K562 (cell line): ENCODE data around the gene TIMM17A. TPM values are rescaled to one million over a fixed set of nuclear protein-coding genes. Genes with fewer than 3 reads are reported as not detected.

Source experiments
- BRF1 ChIP-seq: IDR thresholded peaks from 3 replicates; pipeline ENCODE4 v1.6.1; 2011; ENCODE audit warnings: borderline replicate concordance, mild to moderate bottlenecking; ENCODE audit not compliant: insufficient read length; ENCODE audit errors: extremely low read depth
- CBFA2T2 ChIP-seq: fragments of 450-650 bp; conservative IDR thresholded peaks from 2 replicates; pipeline ENCODE4 v1.6.1; 2017; ENCODE audit warnings: mild to moderate bottlenecking
- CBX8 ChIP-seq: fragments of 200-600 bp; sonication (generic); IDR thresholded peaks from 2 replicates; pipeline ENCODE4 v1.6.1; 2012; ENCODE audit warnings: borderline replicate concordance, mixed run types, low read depth, mild to moderate bottlenecking, moderate library complexity, mixed read lengths, low read length, control low read depth, inconsistent platforms; ENCODE audit not compliant: poor library complexity, severe bottlenecking; ENCODE audit errors: extremely low read depth
- GABPA ChIP-seq: fragments of 200-800 bp; sonication (Bioruptor generic); conservative IDR thresholded peaks from 2 replicates; pipeline ENCODE4 v1.6.1; 2016; ENCODE audit warnings: low read depth, missing genetic modification characterization, missing compliant biosample characterization
- HNRNPLL ChIP-seq: fragments of 200-400 bp; formaldehyde crosslinking; IDR thresholded peaks from 2 replicates; pipeline ENCODE4 v1.6.1; 2017; ENCODE audit warnings: low read length, low read depth, mild to moderate bottlenecking; ENCODE audit not compliant: poor library complexity, severe bottlenecking
- KAT8 ChIP-seq: fragments of 450-650 bp; IDR thresholded peaks from 2 replicates; pipeline ENCODE4 v1.6.1; 2016; ENCODE audit warnings: low read depth, mild to moderate bottlenecking
- MAFF ChIP-seq: IDR thresholded peaks from 2 replicates; pipeline ENCODE4 v1.6.1; 2012; ENCODE audit warnings: low read length, improper control_type of control experiment
- MYC ChIP-seq, 2 experiments: fragments of 250-450 bp in 1 of 2; sonication (Bioruptor Pico) in 1 of 2; IDR thresholded peaks; 2 replicates each; pipeline versions ENCODE4 v1.5.1 to v1.6.1; 2012 to 2021; ENCODE audit warnings: low read depth in 2 of 2, borderline replicate concordance in 1 of 2, improper control_type of control experiment in 1 of 2, low read length in 1 of 2, mild to moderate bottlenecking in 1 of 2, moderate library complexity in 1 of 2
- NR3C1 ChIP-seq: sonication (generic); formaldehyde crosslinking; IDR thresholded peaks from 2 replicates; pipeline ENCODE4 v1.8.1; 2022; ENCODE audit warnings: missing genetic modification reagents
- PPARD ChIP-seq: fragments of 250-450 bp; sonication (Bioruptor Pico); IDR thresholded peaks from 2 replicates; pipeline ENCODE4 v1.8.0; 2022; ENCODE audit warnings: inconsistent platforms, mild to moderate bottlenecking, moderate library complexity
- REST ChIP-seq, 2 experiments: fragments of 450-650 bp; formaldehyde crosslinking in 1 of 2; IDR thresholded peaks; 2 replicates each; pipeline versions ENCODE4 v1.4.0 to v1.6.1; 2014 to 2020; ENCODE audit warnings: mild to moderate bottlenecking in 2 of 2, borderline replicate concordance in 1 of 2, low read depth in 1 of 2
- SMAD2 ChIP-seq: fragments of 150-350 bp; IDR thresholded peaks from 2 replicates; pipeline ENCODE4 v1.6.1; 2014; ENCODE audit warnings: low read depth, mild to moderate bottlenecking, low read length
- ZFP36 ChIP-seq: fragments of 150-350 bp; IDR thresholded peaks from 2 replicates; pipeline ENCODE4 v1.6.1; 2018; ENCODE audit warnings: low read length, low read depth; ENCODE audit not compliant: partially characterized antibody
- ZFP91 ChIP-seq: sonication (generic); formaldehyde crosslinking; IDR thresholded peaks from 2 replicates; pipeline ENCODE4 v1.8.0; 2022; ENCODE audit warnings: mild to moderate bottlenecking, missing genetic modification reagents
- ZNF124 ChIP-seq: sonication (generic); formaldehyde crosslinking; IDR thresholded peaks from 2 replicates; pipeline ENCODE4 v1.8.1; 2022; ENCODE audit warnings: missing genetic modification reagents
- ZNF282 ChIP-seq: sonication (generic); formaldehyde crosslinking; IDR thresholded peaks from 2 replicates; pipeline ENCODE4 v1.8.1; 2023; ENCODE audit warnings: missing genetic modification reagents
- polyA plus RNA-seq, 8 experiments: library from polyadenylated mRNA; depleted of rRNA in 4 of 8; stranded (reverse) in 5 of 8; unstranded in 3 of 8; fragments of >200 nt; fragmentation: Nextera tagmentation in 2 of 8; fragmentation: Illumina TruSeq in 1 of 8; extraction: Ambion mirVana in 2 of 8; extraction: Trizol in 1 of 8; gene quantifications; 2 replicates each; pipeline versions ENCODE4 v1.2.1 to v1.2.3, GENCODE V29; 2011 to 2014; ENCODE audit warnings: inconsistent platforms in 1 of 8, missing spikeins in 1 of 8
- total RNA-seq, 7 experiments: library from RNA; depleted of rRNA in 6 of 7; stranded (reverse); fragments of >200 nt in 6 of 7; fragmentation: Illumina TruSeq in 2 of 7; extraction: Trizol in 2 of 7; gene quantifications; 2 replicates each; pipeline versions ENCODE4 v1.2.1 to v1.2.3, GENCODE V29; 2011 to 2021; ENCODE audit warnings: low replicate concordance in 1 of 7

Gene TIMM17A
- total and polyA plus RNA-seq, 9 of the 15 experiments (the other 6 are each of a cell fraction or from before 2014, with no cell fraction given), result 116 to 744 (median 180) TPM

GRCh38 chr1:201982623-201983379 lies 27.5 kb downstream of the TIMM17A start, which contains the start of gene RNPEP (continued):
- no peak for TF ChIP-seq REST (IDR thresholded peaks at IDR 0.05; ENCODE audit: borderline replicate concordance)
- peak; percentile 83; the same call in 1 of the 2 replicates for TF ChIP-seq REST (CRISPR knock-in tag; IDR thresholded peaks at IDR 0.05; ENCODE audit: low read depth)
- TF ChIP-seq BRF1, result no peak
- no peak for TF ChIP-seq PPARD (CRISPR knock-in tag)
- TF ChIP-seq ZFP36, result peak; percentile 47
- no peak for TF ChIP-seq SMAD2
- 0 out of 2 replicates have a peak, but pooled peaks have one; percentile 62 for TF ChIP-seq ZFP91
- peak; percentile 50; the same call in 1 of the 2 replicates for TF ChIP-seq MYC (IDR thresholded peaks at IDR 0.05; ENCODE audit: low read depth, low read length)
- TF ChIP-seq MYC (CRISPR knock-in tag; IDR thresholded peaks at IDR 0.05; ENCODE audit: borderline replicate concordance, low read depth), result no peak; the same call in 1 of the 2 replicates
- no peak for TF ChIP-seq CBFA2T2
- no peak for TF ChIP-seq ZNF124
- peak; percentile 60; the same call in 1 of the 2 replicates for TF ChIP-seq NR3C1 (CRISPR knock-in tag)
- TF ChIP-seq KAT8, result no peak
- TF ChIP-seq HNRNPLL, result peak; percentile 27
- no peak for TF ChIP-seq MAFF
- no peak; the same call in 1 of the 2 replicates for TF ChIP-seq ZNF282 (CRISPR knock-in tag)
- TF ChIP-seq GABPA, result peak; percentile 92
- no peak for TF ChIP-seq CBX8
